Inferior parietal cortex (tissue), 1 donor: Measurements from ENCODE around the gene SNURF.
"Not testable (repeated sequence)": the region's sequence is repeated elsewhere in the genome, so short reads cannot be mapped to it uniquely, and the experiment has no call there.

Source experiments
- DNase-seq: peaks from one replicate; pipeline ENCODE4 v3.0.0-alpha.2; 2016; ENCODE audit errors: extremely low spot score

Gene SNURF

GRCh38 chr15:24971052-24971451 is 16.3 kb downstream of the SNURF start:
- no peak for DNase-seq

- DNase-seq = no peak
Observed at GRCh38 chr15:24971772-24972171, 17.0 kb downstream of the SNURF start.

GRCh38 chr15:24972707-24973106 is 17.9 kb downstream of the SNURF start:
- DNase-seq = not testable (repeated sequence)

- DNase-seq = no peak
Observed at GRCh38 chr15:24976932-24977331, 22.1 kb downstream of the SNURF start.

- no peak for DNase-seq
Observed at GRCh38 chr15:24977686-24978085, 22.9 kb downstream of the SNURF start.

GRCh38 chr15:24985224-24985623 is 30.4 kb downstream of the SNURF start:
- DNase-seq = no peak

- no peak for DNase-seq
Observed at GRCh38 chr15:24986653-24987052, 31.9 kb downstream of the SNURF start.
